K562 (cell line): ENCODE results near the gene DKK1. TPM values are rescaled to one million over a fixed set of nuclear protein-coding genes. Genes with fewer than 3 reads are reported as not detected.

Experiments
- ATAC-seq: fragments of 200-7000 bp; cut with Tn5 transposase; 3 replicates; pipeline ENCODE4 v1.9.1; 2020; ENCODE audit warnings: moderate library complexity
- BruUV-seq: library from RNA; stranded (reverse); fragments of 400-500 nt; replicated peaks from 2 replicates; lab custom pipeline; 2021; lab: Mats Ljungman, UMichigan
- CTCF ChIA-PET: fragments of 300-600 bp; formaldehyde crosslinking; extraction: SDS; loops from one replicate; lab custom pipeline; 2021; ENCODE audit warnings: low intra/inter-chr PET ratio; lab: Yijun Ruan, JAX
- POLR2A ChIA-PET: fragments of 300-600, 350-650 bp; sonication (Branson Sonifier 250); formaldehyde crosslinking; extraction: SDS; loops from one replicate; lab custom pipeline; 2021; ENCODE audit warnings: antibody characterized with exemption, inconsistent platforms; lab: Yijun Ruan, JAX
- DNase-seq, 4 experiments: peaks; one replicate each; pipeline versions ENCODE4 v3.0.0 to v3.0.0-alpha.2; 2011 to 2018; ENCODE audit warnings: low spot score in 3 of 4, mixed read lengths in 3 of 4; ENCODE audit errors: extremely low read depth in 1 of 4
- FAIRE-seq: peaks from 2 replicates; lab custom pipeline; 2011; peaks lifted over from hg19 to GRCh38; lab: Jason Lieb, UNC
- H2AFZ ChIP-seq: 2 replicates; pipeline ENCODE4 v1.6.0; 2011; ENCODE audit warnings: low read depth, low read length, control low read depth, inconsistent platforms
- H3K27ac ChIP-seq: fragments of 200-600 bp; 3 replicates; pipeline ENCODE4 v1.8.0; 2011; ENCODE audit warnings: low read depth, mild to moderate bottlenecking, control low read depth, inconsistent platforms, low read length, moderate library complexity, mixed read lengths; ENCODE audit errors: extremely low read depth
- H3K27me3 ChIP-seq, 2 experiments: fragments of 300-600 bp in 1 of 2; 2 replicates in 1 of 2; 3 replicates in 1 of 2; pipeline versions ENCODE4 v1.6.0 to v1.8.0; 2011; ENCODE audit warnings: inconsistent platforms in 2 of 2, low read length in 2 of 2, mild to moderate bottlenecking in 1 of 2, mixed read lengths in 1 of 2, moderate library complexity in 1 of 2; ENCODE audit not compliant: control insufficient read depth in 2 of 2, insufficient read depth in 2 of 2
- H3K36me3 ChIP-seq: fragments of 300-600 bp; 3 replicates; pipeline ENCODE4 v1.8.0; 2011; ENCODE audit warnings: mild to moderate bottlenecking, low read length, inconsistent platforms; ENCODE audit not compliant: control insufficient read depth, insufficient read depth
- H3K4me1 ChIP-seq, 2 experiments: fragments of 200-600 bp in 1 of 2; replicated peaks in 1 of 2; 2 replicates in 1 of 2; 3 replicates in 1 of 2; pipeline versions ENCODE4 v1.5.1 to v1.8.0; 2011; ENCODE audit warnings: inconsistent platforms in 2 of 2, low read length in 2 of 2, mild to moderate bottlenecking in 1 of 2, mixed read lengths in 1 of 2, moderate library complexity in 1 of 2; ENCODE audit not compliant: control insufficient read depth in 2 of 2, insufficient read depth in 2 of 2
- H3K4me2 ChIP-seq: 2 replicates; pipeline ENCODE4 v1.6.1; 2011; ENCODE audit warnings: low read length, control low read depth, inconsistent platforms, mixed read lengths; ENCODE audit not compliant: insufficient read depth
- H3K4me3 ChIP-seq: fragments of 200-600 bp; sonication (generic), shearing (Covaris generic); 2 replicates; pipeline ENCODE4 v1.5.1; 2016; ENCODE audit warnings: control low read depth, inconsistent platforms
- H3K79me2 ChIP-seq: fragments of 200-600 bp; 3 replicates; pipeline ENCODE4 v1.8.0; 2011; ENCODE audit warnings: low read length, inconsistent platforms; ENCODE audit not compliant: control insufficient read depth, insufficient read depth
- H3K9ac ChIP-seq, 2 experiments: 2 replicates each; pipeline versions ENCODE4 v1.6.0 to v1.6.1; 2011; ENCODE audit warnings: low read depth in 2 of 2, low read length in 2 of 2, control low read depth in 1 of 2, inconsistent platforms in 1 of 2, mild to moderate bottlenecking in 1 of 2, mixed read lengths in 1 of 2; ENCODE audit not compliant: insufficient read depth in 1 of 2
- H3K9me1 ChIP-seq: one replicate; pipeline ENCODE4 v1.6.0; 2011; ENCODE audit warnings: inconsistent platforms, mild to moderate bottlenecking, low read length, moderate library complexity; ENCODE audit not compliant: control insufficient read depth, insufficient read depth
- H3K9me3 ChIP-seq: replicated peaks from 2 replicates; pipeline ENCODE4 v1.5.1; 2011; ENCODE audit warnings: low read depth, low read length, inconsistent platforms; ENCODE audit not compliant: control insufficient read depth, insufficient read depth
- H4K20me1 ChIP-seq: replicated peaks from 2 replicates; pipeline ENCODE4 v1.6.1; 2011; ENCODE audit warnings: low read length, inconsistent platforms, mixed read lengths; ENCODE audit not compliant: control insufficient read depth, insufficient read depth
- CREB3 ChIP-seq: fragments of 450-650 bp; conservative IDR thresholded peaks from 2 replicates; pipeline ENCODE4 v1.6.1; 2016; ENCODE audit warnings: missing genetic modification characterization, low read depth, mild to moderate bottlenecking, missing compliant biosample characterization, moderate library complexity
- FOXO4 ChIP-seq: fragments of 450-650 bp; formaldehyde crosslinking; IDR thresholded peaks from 2 replicates; pipeline ENCODE4 v1.4.0; 2020; ENCODE audit warnings: mild to moderate bottlenecking, moderate library complexity
- HINFP ChIP-seq: fragments of 450-650 bp; conservative IDR thresholded peaks from 2 replicates; pipeline ENCODE4 v1.6.1; 2016; ENCODE audit warnings: missing genetic modification characterization, low read depth, mild to moderate bottlenecking, control low read depth, missing compliant biosample characterization
- LARP7 ChIP-seq: fragments of 450-650 bp; IDR thresholded peaks from 2 replicates; pipeline ENCODE4 v1.6.1; 2016
- LEF1 ChIP-seq: fragments of 450-650 bp; IDR thresholded peaks from 2 replicates; pipeline ENCODE4 v1.6.1; 2016; ENCODE audit warnings: mild to moderate bottlenecking
- MXI1 ChIP-seq: IDR thresholded peaks from 2 replicates; pipeline ENCODE4 v1.6.1; 2011; ENCODE audit warnings: low read depth, mild to moderate bottlenecking, improper control_type of control experiment, low read length
- NELFE ChIP-seq: IDR thresholded peaks from 2 replicates; pipeline ENCODE4 v1.6.1; 2011; ENCODE audit warnings: mild to moderate bottlenecking; ENCODE audit not compliant: insufficient read depth, insufficient read length
- SMARCE1 ChIP-seq: fragments of 450-650 bp; IDR thresholded peaks from 2 replicates; pipeline ENCODE4 v1.7.1; 2016; ENCODE audit warnings: mild to moderate bottlenecking
- ZFPM2 ChIP-seq: fragments of 250-450 bp; sonication (Bioruptor Pico); IDR thresholded peaks from 2 replicates; pipeline ENCODE4 v1.5.1; 2022; ENCODE audit warnings: mild to moderate bottlenecking
- WGBS: fragments of 100-300 bp; shearing (Covaris generic); methylation state at CpG from one replicate; pipeline ENCODE4 v1.1.6; 2016; ENCODE audit warnings: low coverage, mixed read lengths; ENCODE audit not compliant: insufficient coverage; ENCODE audit errors: missing lambda C conversion rate; 5-methylcytosine and 5-hydroxymethylcytosine counted together
- in situ Hi-C: fragments of 300-500 bp; cut with MboI; formaldehyde crosslinking; loops from 4 replicates; pipeline ENCODE4 v1.15.0; 2018; ENCODE audit warnings: inconsistent platforms, mixed read lengths
- intact Hi-C: fragments of 100-400 bp; cut with micrococcal nuclease; formaldehyde crosslinking; loops from 2 replicates; pipeline ENCODE4 v1.14.2; 2022
- polyA plus RNA-seq, 8 experiments: library from polyadenylated mRNA; depleted of rRNA in 4 of 8; stranded (reverse) in 5 of 8; unstranded in 3 of 8; fragments of >200 nt; fragmentation: Nextera tagmentation in 2 of 8; fragmentation: Illumina TruSeq in 1 of 8; extraction: Ambion mirVana in 2 of 8; extraction: Trizol in 1 of 8; gene quantifications; 2 replicates each; pipeline versions ENCODE4 v1.2.1 to v1.2.3, GENCODE V29; 2011 to 2014; ENCODE audit warnings: inconsistent platforms in 1 of 8, missing spikeins in 1 of 8
- total RNA-seq, 7 experiments: library from RNA; depleted of rRNA in 6 of 7; stranded (reverse); fragments of >200 nt in 6 of 7; fragmentation: Illumina TruSeq in 2 of 7; extraction: Trizol in 2 of 7; gene quantifications; 2 replicates each; pipeline versions ENCODE4 v1.2.1 to v1.2.3, GENCODE V29; 2011 to 2021; ENCODE audit warnings: low replicate concordance in 1 of 7

The DKK1 gene
- total and polyA plus RNA-seq, 9 of the 15 experiments (the other 6 are each of a cell fraction or from before 2014, with no cell fraction given) = 0.13 TPM; not detected in 8

- TF ChIP-seq MXI1 = no peak
- TF ChIP-seq CREB3 = no peak
- TF ChIP-seq HINFP = no peak
Measured at GRCh38 chr10:52347327-52347667, 33.2 kb downstream of the DKK1 start (continued).

GRCh38 chr10:52348037-52348564 is 34.0 kb downstream of the DKK1 start:
- ATAC-seq = no peak
- 0% methylated on average over 5 of the region's 5 CpGs for WGBS
- in situ Hi-C loops (no loop called here), intact Hi-C loops (no loop called here)
- H3K27me3 ChIP-seq = no peaks in the 10 kb centered on the region
- H3K36me3 ChIP-seq = no peaks in the 10 kb centered on the region
- FAIRE-seq = no peak
- no peaks in the 10 kb centered on the region for H3K4me1 ChIP-seq
- ChIA-PET POLR2A (interaction anchor here (0.7 kb wide), 1 partner anchor 25 kb away, joined by 3 read pairs; no protein-coding TSS in a partner anchor), CTCF (no interaction called here)
- no peak for DNase-seq
- no peak overlapping the region for H3K9ac ChIP-seq
- no peak overlapping the region for H3K4me3 ChIP-seq
- H3K9me3 ChIP-seq = no peaks in the 10 kb centered on the region; the same call in 1 of the 2 replicates
- H3K4me2 ChIP-seq = no peak overlapping the region
- no peaks in the 10 kb centered on the region for H3K79me2 ChIP-seq
- no TSS peak for BruUV-seq
- H4K20me1 ChIP-seq = no peaks in the 10 kb centered on the region
- H3K9me1 ChIP-seq = no peaks in the 10 kb centered on the region
- H2AFZ ChIP-seq = no peak overlapping the region
- no peak overlapping the region for H3K27ac ChIP-seq
- TF ChIP-seq SMARCE1 = no peak
- TF ChIP-seq LEF1 = no peak
- no peak for TF ChIP-seq NELFE
- no peak for TF ChIP-seq ZFPM2 (CRISPR knock-in tag)
- no peak for TF ChIP-seq FOXO4 (CRISPR knock-in tag)
- TF ChIP-seq LARP7 = no peak
